GM21447 (cell line): ENCODE measurements around the gene CDC25B.
"Not testable (repeated sequence)": the region's sequence is repeated elsewhere in the genome, so short reads cannot be mapped to it uniquely, and the experiment has no call there.

Experiments
- ATAC-seq: cut with Tn5 transposase; IDR thresholded peaks from one replicate; pipeline ENCODE4 v1.9.1; 2021; ENCODE audit not compliant: unreplicated experiment

CDC25B gene

DNA sequence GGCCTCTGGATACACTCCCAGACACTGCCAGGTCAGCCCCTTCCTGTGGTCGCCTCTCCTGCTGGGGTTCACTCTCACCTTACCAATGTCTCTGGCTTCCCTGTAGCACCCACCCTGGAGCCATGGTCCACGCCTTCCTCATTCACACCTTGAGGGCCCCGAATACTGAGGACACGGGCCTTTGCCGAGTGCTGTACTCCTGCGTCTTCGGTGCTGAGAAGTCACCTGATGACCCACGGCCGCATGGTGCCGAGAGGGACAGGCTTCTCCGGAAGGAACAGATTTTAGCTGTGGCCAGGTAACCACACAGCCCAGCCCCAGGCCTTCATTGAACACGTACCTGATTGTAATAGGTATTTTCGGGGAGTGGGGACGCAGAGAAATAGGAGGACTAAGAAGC, 25.9 kb downstream of the CDC25B start:
- ATAC-seq, result no peak

DNA sequence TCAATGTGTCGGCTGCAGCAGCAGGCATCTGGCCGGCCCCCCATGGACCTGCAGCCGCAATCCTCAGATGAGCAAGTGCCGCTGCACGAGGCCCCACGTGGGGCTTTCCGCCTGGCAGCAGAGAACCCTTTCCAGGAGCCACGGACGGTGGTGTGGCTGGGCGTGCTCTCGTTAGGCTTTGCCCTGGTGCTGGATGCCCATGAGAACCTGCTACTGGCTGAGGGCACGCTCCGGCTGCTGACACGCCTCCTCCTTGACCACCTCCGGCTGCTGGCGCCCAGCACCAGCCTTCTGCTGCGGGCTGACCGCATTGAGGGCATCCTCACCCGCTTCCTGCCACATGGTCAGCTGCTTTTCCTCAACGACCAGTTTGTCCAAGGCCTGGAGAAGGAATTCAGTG, 27.8 kb downstream of the CDC25B start:
- no peak for ATAC-seq

DNA sequence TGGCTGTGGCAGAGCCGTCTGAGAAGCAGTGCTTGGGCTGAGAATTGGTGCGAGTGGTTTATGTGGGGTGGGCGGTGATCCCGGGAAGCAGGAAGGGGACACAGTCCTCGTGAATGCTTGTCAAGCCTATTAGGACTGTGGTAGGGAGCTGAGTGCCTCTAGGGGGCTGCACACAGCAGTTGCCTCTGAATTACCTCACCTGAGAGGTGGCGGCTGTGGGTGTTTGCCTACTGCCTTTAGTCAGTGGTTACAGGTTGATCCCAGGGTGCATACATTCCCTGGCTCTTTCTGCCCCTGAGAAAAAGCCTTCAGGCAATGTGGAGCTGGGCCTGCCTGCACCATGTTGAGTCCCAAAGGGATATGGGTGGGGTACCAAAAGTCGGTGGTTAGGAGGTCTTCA, 29.4 kb downstream of the CDC25B start:
- no peak for ATAC-seq

DNA sequence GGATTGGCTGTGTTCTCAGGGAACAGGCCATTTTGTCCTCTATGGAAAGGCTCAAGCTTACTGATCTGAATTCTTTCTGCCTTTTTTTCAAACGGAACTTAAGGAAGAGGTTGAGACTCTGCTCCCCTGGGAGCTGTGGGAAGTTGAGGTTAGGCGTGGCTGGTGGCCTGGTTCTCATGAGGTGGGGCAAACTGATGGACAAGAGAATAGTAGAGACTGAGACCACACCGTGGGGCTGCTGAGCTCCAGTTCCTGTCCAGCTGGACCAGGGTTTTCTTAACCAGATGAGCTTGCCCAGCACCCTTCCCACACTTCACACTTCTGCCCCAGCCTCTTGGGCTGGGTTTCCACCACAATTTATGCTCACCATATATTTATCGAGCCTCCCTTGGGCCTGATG, 30.3 kb downstream of the CDC25B start:
- no peak for ATAC-seq

- no peak for ATAC-seq
These were observed 32.7 kb downstream of the CDC25B start for GRCh38 chr20:3828798-3829197.

GRCh38 chr20:3829891-3830290, 33.8 kb downstream of the CDC25B start:
- not testable (repeated sequence) for ATAC-seq

GRCh38 chr20:3836132-3836531, 40.0 kb downstream of the CDC25B start:
- ATAC-seq, result no peak

DNA sequence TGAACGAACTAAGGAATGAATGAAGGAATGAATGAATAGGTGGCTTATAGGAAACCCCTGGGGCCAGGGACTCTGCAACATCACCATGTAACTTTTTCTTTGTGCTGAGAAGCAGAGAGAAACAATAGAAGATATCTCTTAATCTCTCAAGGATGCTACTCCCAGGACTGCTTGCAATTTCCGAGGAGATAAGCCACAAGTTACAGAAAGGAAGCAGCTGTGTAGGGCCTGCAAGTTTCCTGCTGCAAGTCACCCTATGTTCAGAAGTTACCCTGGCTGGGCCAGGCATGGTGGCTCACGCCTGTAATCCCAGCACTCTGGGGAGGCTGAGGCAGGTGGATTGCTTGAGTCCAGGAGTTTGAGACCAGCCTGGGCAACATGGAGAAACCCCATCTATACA, 43.2 kb downstream of the CDC25B start:
- no peak for ATAC-seq

DNA sequence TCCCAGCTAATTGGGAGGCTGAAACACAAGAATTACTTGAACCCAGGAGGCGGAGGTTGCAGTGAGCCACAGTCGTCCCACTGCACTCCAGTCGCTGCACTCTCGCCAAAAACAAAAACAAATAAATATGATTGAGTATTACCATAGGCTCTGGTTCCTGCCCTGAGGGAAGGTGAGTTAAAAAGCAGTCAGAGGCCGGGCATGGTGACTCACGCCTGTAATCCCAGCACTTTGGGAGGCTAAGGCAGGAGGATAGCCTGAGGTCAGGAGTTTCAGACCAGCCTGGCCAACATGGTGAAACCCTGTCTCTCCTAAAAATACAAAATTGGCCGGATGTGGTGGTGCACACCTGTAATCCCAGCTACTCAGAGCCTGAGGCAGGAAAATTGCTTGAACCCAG, 44.1 kb downstream of the CDC25B start:
- ATAC-seq, result not testable (repeated sequence)

DNA sequence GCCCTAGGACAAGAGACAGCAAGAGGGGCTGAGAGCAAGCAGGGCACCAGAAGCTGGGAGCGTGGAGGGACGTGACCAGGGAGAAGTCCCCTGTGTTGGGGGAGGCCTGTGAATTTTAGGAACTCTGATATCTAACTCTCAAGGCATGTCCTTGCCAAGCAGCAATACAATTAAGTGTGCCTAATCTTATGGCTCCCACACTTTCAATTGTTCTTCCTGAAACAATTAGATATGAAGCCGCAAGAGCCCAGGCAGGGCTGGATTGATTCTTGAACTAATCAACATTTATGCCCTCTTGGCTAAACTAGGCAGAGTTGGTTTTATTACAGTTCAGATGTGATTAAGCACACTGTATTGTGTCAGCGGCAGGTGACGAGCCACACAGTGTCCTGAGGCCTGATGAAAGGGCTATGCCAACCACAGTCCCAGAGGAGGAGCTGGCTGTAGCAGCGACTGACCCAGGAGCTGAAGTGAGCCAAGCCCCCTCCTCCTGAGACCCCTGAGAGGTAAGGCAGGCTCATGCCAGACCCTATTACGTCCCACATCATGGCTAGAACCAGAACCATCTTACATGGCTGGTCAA, 46.3 kb downstream of the CDC25B start:
- ATAC-seq, result no peak

- no peak for ATAC-seq
These were observed 47.4 kb downstream of the CDC25B start for GRCh38 chr20:3843490-3843889.

DNA sequence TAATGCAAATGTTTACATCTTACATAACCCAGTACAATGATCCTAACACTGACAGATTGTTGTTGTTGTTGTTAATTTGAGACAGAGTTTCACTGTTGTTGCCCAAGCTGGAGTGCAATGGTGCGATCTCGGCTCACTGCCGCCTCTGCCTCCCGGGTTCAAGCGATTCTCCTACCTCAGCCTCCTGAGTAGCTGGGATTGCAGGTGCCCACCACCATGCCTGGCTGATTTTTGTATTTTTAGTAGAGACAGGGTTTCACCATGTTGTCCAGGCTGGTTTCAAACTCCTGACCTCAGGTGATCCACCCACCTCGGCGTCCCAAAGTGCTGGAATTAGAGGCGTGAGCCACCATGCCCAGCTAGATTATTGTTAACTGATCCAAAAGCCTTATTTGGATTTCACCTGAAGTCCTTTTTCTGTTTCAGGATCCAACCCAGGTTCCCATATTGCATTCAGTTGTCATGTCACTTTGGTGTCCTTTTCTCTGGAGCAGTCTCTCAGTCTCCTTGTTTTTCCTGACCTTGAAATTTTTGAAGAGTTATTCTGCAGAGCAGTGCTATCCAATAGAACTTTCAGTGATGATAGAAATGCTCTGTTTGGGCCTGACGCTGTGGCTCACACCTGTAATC, 48.0 kb downstream of the CDC25B start:
- not testable (repeated sequence) for ATAC-seq

DNA sequence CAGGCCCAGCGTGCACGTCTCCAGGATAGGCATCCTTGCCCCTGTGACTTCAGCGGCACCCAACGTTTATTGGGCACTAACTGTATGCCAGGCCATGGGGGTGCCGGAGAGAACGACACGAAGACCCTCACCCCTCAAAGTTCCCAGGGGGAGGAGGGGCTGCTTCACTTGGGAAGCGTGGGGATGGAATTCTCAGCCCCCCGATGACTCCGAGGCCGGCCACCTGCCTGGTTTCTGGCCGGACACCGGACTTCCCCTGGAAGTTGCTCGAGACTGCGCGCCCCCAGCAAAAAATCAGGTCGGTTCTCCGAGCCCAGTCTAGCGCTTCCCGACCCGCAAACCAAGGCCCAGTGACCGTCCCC, 50.2 kb downstream of the CDC25B start:
- no peak for ATAC-seq

DNA sequence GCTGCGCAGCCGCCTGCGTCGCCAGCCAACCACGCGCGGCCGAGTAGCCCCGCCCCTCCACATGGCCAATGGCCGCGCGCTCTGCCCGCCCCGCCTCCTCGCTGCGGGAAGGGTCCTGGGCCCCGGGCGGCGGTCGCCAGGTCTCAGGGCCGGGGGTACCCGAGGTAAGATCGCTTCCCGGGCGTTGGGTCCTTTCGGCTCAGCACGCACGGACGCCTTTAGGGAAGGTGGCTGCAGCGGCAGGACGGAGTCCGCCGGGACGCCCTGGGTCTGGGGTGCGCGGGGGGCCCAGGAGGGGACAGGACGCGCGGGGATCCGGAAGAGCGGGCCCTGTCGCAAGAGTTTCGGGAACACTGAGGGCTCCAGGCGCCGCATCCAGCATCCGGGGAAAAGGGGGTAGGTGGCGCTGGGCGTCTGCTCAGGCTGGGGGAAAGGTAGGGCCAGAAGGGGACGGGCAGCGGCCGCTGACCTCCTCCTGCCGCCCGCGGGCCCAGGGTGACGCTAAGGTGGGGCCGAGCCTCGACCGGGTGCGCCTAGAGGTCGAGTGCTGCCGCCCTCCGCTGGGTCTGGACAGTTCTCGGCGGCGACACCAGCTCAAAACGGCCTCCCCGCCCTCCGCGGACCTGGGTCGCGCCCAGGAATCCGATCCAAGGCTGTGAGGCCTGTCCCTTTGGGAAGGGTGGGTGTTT, 50.8 kb downstream of the CDC25B start, which contains the start of gene MAVS:
TSS of gene MAVS (plus strand) at position 95 of the 689 bp plus-strand sequence. CDS start 7,791 bp downstream, outside the sequence.
- peak; percentile 87 for ATAC-seq

GRCh38 chr20:3847429-3847940, 51.4 kb downstream of the CDC25B start:
- ATAC-seq, result no peak

DNA sequence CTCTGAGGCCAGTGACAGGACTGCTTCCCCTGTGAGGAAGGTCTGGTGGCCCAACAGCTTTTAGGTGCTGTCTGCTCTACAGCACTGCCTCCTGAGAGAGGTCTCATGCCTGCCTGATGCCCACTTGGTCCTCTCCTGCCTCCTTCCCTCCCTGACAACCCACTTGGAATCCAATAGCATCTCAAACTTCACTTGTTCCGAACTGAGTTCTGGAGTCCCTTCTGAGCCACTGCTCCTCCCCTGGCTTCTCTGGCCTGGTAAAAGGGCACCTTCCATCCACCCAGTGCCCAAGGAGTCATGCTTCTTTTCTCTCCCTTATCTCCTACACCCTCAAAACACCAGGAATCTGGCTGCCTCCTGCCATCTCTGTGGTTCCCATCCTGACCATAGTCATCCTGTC, 52.5 kb downstream of the CDC25B start:
- no peak for ATAC-seq

- ATAC-seq, result no peak
These were observed 58.4 kb downstream of the CDC25B start for GRCh38 chr20:3854462-3854871.
